Right kidney (tissue), 1 donor: ENCODE measurements around the gene DNAJC17.

Experiments
- DNase-seq: peaks from one replicate; pipeline ENCODE4 v3.0.0-alpha.2; 2016

DNAJC17 gene

DNA sequence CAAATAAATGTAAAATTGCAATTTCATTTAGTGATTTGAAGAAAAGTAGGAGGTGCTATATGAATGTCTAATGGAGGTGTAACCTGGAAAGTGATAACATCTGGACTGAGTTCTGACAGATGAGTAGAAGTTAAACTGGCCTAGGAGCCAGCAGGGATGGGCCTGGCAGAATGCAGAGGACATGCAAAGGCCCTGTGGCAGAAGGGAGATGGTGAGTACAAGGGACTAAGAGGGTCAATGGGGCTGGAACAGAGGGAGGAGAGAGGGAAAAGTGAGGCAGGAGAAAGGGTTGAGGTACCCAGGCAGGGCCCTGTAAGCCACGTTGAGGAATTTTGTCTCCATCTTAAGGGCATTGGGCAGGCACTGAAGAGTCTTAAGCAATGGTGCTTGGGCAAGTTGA is 24.6 kb upstream of the DNAJC17 start:
- DNase-seq: no peak

DNA sequence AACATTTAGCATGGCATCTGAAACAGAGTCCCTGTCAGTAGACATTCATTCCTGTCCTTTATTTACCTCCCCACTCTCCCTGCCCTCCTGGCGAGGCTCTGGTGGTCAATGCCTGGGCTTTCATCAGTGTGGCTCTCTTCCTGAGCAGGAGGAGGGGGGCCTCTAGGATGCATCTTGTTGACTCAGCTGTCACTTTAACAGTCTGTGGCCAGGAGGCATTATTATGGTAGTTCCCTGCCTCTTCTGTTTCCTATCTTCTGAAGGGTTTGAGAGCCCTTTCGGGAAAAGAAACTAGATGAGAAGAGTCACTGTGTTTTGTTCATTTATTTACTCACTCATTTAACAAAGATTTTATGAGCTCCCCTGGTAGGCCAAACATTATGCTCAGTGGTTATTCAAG is 23.6 kb upstream of the DNAJC17 start:
- no peak for DNase-seq

DNA sequence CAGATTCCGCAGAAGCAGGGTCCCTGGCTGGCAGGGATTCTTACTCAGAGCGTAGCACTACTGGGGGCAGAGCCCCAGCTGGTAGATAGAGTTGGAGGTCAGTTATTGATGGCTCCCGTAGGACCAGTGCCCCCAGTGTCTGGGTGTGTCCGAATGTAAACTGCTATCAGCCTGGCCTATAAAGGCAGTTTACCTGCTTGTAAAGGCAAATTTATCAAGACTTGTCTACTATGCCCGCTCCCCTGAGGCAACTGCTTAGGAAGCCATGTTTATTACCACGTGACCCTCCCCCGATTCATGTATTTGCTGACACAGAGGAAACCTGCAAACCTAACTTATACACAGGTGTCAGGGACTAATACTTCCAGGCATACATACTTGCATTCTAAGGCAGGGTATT is 21.8 kb upstream of the DNAJC17 start:
- no peak for DNase-seq

DNA sequence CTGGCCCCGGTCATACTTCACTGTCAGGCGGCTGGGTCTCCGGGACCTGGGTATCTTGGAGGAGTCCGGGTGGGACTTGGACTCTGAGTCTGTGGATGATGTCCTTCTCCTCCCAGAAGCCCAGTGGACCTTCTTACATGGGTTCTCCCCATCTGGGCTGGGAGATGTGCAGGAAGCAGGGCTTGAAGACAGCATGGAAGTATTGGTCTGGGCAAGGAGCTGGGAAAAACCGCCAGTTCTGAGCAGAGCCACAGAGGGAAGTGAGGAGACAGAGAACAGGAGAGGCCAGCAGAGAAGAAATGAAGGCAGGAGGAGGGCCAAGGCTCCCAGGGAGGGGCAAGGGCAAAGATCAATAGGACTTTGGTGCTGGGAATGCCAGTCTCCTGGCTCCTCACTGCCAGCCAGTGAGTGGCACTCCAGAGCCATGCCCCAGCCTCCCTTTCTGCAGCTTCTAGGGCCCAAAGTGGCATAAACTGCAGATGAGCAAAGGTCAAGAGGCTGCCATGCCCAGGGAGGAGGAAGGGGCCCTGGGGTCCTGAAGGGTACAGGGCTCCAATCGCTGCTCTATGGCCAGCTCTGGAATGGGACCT is 21.3 kb upstream of the DNAJC17 start, which contains the start of gene PPP1R14D:
PPP1R14D (minus strand) TSS at position 262 of the 590 bp plus-strand sequence; CDS start at position 195, 67 bp downstream.
- DNase-seq: no peak

DNA sequence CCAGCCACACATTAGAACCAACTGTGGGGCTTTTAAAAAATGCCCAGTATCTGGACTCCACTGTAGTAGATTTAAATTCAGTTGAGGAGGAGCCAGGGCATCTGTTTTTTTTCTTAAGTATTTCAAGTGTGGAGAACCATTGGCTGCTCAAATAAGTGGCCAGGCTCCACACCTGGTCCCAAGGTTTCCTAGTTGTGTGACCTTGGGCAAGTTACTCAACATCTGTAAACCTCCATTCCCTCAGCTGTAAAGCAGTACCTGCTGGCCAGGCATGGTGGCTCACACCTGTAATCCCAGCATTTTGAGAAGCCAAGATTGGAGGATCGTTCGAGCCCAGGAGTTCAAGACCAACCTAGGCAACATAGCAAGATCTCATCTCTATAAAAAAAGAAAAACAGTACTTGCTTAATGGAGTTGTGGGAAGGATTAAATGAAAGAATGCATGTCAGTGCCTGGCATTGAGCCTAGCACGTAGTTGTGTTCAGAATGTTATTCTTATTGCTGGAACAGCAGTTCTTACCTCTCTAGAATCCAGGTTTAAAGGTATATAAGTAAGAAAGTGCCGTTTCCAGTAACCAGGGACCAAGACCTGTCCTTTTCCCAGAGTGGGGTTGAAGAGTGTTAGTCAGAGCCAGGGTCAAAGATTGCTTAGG is 19.3 kb upstream of the DNAJC17 start:
- DNase-seq: no peak

DNA sequence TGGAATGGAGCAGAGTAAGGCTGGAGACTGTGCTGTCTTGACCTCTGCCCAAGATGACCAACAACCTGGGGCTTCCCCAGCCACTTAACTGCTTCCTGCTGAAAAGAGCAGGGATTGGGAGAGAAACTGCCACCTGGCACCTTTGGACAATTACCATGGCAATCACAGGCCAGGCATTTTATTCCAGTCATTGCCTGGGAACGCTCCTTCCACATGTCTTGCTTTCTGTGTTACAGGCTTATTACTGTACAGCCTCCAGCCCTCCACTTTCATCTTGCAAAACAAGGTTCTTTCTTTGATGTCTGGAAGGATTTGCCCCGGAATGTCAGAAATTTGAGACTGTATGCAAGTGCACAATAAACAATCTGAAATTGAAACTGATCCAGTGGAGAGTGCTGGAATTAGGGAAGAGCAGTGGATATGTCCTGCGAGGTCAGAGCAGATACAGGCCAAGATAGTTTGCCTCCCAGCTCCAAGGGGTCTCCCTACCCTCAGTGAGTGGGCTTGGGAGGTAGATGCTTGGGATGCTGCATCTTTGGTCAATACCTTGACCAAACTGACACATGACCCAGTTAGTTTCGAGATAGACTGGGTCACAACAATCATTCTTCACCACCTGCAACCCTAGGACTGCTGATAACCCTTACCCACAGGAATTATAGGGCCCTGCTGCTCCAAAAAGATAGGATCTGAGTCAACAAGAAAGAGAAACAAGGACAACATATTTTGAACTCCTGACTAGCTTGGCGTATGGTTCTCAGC is 18.6 kb upstream of the DNAJC17 start:
- DNase-seq: no peak

DNA sequence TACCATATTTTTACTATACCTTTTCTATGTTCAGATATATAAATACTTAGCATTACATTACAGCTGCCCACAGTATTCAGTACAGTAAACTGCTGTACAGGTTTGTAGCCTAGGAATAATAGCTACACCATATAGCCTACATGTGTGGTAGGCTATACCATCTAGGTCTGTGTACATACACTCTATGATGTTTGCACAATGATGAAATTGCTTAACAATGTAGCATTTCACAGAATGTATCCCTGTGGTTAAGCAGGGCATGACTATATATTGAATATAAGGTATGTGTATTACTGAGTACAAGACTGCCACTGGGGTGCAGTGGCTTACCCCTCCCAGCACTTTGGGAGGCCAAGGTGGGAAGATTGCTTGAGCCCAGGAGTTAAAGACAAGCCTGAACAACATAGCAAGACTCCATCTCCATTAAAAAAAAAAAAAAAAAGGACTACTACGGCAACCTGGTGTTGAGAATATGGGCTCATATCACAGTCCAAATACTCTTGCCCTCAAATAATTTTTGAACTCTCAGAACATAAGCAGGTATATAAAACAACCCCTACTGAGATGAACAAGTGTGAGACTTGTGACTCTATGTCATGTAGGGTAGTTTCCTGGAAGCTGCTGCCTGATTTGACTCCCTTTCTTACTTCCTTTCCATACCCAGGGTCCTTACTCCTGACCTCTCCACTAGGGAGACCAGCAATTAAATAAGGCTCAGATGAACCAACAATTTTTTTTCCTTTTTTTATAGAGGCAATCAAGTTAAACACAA is 16.5 kb upstream of the DNAJC17 start:
- no peak for DNase-seq

DNA sequence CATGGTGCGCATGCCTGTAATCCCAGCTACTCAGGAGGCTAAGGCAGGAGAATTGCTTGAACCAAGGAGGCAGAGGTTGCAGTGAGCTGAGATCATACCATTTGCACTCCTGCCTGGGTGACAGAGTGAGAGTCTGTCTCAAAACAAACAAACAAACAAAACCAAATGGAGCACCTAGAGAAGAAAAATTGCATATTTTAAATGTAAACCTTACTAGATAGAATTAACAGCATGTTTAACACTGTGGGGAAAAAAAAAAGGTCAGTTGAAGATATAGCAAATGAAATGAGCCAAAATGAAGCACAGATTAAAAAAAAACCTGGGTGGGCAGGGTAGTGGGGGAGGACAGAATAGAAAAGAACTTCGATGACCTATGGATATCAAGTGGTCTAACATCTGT is 13.9 kb upstream of the DNAJC17 start:
- DNase-seq: no peak

DNA sequence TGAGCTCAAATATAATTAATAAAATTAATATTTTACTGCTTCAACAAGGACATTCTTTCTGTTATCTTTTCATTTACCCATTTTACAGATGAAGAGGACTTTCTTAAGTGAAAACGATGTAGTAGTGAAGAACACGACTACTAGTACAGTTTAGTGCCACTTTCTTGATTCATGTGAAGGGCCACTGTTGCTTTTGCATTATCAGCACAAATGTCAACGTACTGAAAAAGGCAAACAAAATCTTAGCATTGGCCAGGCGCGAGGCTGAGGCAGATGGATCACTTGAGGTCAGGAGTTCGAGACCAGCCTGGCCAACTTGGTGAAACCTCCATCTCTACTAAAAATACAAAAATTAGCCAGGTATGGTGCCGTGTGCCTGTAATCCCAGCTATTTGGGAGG is 11.8 kb upstream of the DNAJC17 start:
- DNase-seq: no peak

DNA sequence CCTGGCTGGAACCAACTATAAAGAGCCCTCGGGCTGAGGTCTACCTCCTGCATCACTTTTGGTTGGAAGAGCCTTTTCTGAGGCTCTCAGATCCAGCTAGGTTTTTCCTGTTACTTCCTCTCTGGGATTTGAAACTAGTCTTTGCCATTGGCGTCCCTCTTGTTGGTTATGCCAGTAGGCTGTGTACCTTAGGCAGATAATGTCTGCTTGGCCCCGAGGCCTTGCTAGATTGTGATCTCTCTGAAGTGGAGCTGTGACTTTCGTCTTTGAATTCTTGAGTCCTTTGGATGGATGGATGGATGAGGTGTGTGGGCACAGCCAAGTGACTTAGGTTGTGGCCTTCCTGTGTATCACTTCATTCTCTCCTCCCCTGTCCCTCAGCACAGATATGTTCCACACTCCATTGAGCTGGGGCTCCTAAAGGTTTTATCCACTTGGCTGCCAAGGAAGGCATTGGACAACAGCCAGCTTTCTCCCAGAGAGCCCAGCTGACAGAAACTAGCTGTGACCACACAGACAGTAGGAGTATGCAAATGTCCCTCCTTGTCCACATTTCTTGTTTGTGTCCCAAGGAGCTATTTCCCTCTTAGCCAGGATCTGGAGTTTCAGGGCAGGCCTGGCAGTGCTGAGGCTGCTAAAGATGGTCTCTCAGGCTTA is 7.9 kb upstream of the DNAJC17 start:
- DNase-seq: no peak

DNA sequence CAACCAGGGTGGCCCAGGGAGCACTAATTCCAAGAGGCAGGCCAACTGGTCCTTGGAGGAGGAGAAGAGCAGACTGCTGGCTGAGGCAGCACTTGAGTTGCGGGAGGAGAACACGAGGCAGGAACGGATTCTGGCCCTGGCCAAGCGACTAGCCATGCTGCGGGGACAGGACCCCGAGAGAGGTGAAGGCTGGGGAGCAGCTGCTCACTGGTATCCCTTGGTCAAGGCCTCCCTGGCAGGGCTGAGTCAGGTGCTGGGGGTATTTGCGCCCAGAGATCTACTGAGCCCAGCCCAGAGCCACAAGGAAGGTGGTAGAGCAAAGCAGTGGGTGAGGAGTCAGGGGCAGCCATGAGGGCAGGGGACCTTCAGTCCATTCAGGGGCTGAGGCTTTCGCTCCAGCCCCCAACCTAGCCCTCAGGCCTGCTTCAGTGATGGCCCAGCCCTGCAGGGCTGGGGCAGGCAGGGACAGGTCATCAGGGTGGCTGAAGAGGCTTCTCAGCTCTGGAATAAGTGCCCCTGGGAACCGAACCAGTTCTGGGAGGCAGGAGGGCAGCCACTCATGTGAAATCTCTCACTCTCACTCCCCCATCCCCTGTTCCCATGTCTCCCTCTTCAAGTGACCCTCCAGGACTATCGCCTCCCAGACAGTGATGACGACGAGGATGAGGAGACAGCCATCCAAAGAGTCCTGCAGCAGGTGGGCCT is 5.6 kb upstream of the DNAJC17 start:
- no peak for DNase-seq

DNA sequence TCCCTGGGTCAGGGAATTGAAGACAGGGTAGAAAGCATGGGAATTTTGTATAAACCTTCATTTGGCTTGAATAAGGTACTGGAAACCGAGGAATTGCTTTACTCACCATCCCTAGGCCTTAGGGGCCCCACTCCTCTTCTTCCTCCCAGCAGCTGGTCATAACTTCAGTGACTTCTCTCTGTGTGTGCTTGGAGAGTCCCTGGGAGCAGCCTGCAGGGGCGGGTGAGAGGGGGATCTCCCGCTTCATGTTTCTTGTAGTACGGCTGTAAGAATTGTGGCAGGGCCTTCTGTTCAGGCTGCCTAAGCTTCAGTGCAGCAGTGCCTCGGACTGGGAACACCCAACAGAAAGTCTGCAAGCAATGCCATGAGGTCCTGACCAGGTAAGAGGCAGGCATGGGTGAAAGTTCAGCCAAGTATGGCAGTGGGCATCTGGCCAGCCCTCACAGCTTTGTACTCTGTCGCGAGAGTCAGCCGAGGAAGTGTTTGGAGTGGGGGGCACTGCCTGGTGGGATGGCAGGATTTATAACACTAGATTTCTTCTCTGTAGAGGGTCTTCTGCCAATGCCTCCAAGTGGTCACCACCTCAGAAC is 1.7 kb upstream of the DNAJC17 start:
- DNase-seq: no peak

DNA sequence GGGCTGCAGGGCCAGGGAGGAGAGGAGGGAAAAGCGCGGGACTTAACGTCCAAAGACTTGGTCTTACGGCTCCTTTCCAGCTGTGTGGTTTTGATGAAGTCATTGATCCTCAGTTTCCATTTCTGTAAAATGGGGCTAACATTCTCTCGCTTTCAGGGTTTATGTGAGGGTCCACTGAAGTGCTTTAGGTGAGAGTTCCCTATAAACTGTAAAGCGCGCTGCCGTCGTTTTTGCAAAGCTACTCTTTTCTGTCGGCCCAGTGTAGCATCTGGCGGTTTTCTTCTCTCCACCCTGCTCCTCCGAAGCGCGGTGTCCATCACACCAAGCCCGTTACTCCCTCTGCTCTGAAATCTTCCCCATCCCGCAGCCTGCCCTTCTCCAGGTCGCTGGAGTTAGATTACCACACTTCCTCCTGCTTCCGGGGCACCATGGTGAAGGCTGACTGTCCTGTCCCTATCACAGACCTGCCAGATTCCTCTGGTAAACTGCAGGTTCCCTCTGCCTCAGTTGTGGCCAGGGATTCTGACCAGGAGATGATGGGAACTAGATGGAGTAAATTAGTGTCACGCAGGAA is 702 bp upstream of the DNAJC17 start:
- no peak for DNase-seq

DNA sequence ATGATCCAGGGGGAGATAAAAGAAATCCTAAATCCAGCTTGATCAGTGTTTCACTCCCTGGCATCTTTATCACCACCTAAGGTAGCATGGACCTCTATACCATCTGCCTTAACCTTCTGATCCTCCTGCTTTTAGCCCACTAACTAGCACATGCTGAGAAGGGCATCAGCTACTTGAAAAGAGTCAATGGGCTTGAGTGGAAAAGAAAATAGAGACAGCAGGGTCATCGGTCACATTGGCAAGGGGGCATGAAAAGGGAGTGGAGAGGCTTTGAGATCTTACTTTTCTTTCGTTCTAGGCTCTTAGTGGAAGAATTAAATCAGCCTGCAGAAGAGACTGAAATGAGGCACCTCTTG is 623 bp downstream of the DNAJC17 start:
- no peak for DNase-seq

DNA sequence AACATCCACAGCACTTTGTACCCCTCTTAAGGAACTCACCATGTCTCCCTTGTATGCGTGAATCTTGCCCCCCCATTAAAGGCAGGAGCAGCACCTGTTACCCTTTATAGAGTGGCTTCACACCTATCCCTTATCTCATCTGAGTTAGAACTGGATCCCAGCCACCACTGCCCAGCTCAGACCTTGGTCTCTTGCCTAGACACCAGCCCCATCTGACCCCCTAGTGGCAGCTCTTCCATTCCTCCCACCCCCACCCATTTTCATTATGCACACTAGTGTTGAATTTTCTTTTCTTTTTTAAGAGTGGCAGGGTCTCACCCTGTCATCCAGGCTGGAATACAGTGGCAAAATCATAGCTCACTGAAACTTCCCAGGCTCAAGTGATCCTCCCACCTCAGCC is 3.6 kb downstream of the DNAJC17 start:
- DNase-seq: no peak

DNA sequence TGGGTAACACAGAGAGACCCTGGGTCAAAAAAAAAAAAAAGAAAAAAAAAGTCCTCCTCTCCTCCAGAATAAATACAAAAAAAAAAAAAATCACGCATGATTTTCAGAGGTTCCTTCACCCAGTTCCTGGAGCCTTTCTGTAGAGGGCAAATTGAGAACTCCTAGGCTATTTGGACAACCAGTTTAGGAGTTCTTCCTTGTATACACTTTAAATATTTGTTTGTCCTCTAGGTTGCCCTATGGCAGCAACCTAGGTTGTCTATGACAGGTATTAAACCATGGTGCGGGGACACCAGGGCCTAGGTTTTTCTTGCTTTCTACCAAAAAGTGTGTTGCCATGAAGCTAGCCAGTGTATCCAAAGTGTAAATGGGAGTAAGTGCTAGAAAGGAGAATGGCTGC is 4.2 kb downstream of the DNAJC17 start:
- no peak for DNase-seq

DNA sequence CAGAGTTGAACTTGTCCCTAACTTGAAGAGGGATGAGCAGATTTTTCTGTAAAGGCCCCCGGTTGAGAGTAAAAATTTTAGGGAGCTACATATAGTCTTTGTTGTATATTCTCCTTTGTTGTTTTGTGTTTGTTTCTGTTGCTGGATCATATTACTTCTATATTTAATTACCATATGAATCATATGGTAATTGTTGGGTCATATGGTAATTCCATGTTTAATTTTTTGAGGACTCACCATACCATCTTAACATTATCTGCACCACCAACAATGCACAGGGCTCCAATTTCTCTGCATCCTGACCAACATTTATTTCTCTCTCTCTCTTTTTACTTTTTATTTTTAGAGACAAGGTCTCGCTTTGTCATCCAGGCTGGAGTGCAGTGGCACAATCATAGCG is 7.8 kb downstream of the DNAJC17 start:
- no peak for DNase-seq

DNA sequence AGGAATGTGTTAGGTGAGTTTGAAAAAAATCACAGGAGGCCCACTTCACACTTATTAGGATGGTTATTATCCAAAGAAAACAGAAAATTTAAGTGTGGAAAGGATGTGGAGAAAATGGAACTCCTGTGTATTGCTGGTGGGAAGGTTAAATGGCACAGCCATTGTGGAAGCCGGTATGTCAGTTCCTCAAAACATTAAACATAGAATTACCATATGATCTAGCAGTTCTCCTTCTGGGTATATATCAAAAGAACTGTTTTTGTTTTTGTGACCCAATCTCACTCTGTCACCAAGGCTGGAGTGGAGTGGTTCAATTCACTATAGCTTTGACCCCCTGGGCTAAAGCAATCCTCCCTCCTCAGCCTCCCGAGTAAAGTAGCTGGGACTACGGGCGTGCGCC is 10.8 kb downstream of the DNAJC17 start:
- no peak for DNase-seq

DNA sequence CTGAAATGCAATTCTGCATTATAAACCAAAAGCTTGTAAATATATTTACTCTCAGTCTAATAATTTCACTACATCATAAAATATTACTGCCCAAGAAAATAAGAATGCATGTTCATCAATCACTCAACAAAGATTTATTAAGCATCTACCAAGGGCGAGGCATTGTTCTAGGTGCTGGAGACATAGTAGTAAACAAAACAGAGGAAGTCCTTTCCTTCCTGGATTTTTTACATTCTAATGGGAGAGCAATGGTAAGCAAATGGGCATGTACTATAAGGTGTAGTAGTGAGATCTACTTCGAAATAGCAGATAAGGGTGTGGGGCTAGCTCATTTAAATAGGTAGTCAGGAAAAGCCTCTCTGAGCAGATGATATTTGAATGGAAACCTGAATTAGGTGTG is 11.2 kb downstream of the DNAJC17 start:
- no peak for DNase-seq

DNA sequence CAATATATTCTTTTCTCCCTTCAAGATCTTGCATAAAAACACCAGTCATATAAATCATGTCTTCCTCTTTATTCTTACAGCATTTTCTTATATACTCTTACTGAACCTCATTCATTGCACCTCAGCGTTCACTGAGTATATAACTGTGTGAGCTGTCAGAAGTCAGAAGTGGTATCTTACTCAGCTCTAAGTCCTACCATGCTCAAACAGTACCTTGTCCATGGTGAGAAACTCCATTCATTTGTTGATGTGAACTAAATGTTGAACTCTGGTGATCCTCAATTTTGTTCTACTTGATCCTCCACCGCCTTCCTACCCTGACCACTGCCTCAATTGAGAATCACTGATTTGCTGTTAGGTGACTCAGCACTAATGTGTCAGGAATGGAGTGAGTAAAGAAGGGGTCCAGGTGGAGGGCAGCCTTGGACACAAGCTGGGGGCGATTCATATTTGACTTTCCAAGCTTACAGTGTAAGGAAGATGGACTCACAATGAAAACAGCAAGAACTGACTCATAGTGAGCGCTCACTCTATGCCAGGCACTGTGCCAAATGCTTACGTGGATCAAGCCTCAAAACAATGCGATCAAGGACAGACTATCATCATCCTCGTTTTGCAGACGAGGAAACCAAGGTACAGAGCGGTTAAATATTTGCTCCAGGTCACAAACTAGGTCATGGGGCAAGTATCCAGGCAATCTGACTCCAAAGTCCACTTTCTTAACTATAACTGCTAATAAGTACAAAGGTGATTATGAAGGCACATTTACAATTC is 13.9 kb downstream of the DNAJC17 start:
- DNase-seq: no peak
